Transverse colon (tissue), 4 donors: ENCODE measurements around the gene ARHGAP24.
"Not testable (repeated sequence)": the region's sequence is repeated elsewhere in the genome, so short reads cannot be mapped to it uniquely, and the experiment has no call there.

Experiments used
- CTCF ChIP-seq, 5 experiments: fragments of 200-600 bp in 3 of 5; fragments of 450-650 bp in 2 of 5; sonication (generic) in 3 of 5; IDR thresholded peaks; 1 replicate in 2 of 5; 2 replicates in 3 of 5; pipeline ENCODE4 v1.5.1; 2016 to 2017; ENCODE audit warnings: antibody characterized with exemption in 5 of 5, inconsistent platforms in 3 of 5, mild to moderate bottlenecking in 2 of 5, moderate library complexity in 1 of 5
- POLR2A ChIP-seq: fragments of 450-650 bp; IDR thresholded peaks from one replicate; pipeline ENCODE4 v1.6.1; 2016; ENCODE audit warnings: antibody characterized with exemption, mild to moderate bottlenecking, moderate library complexity
- POLR2AphosphoS5 ChIP-seq, 3 donors: sonication (generic); formaldehyde crosslinking; IDR thresholded peaks; one replicate each; pipeline ENCODE4 v1.6.1; 2016; ENCODE audit warnings: antibody characterized with exemption in 3 of 3

GRCh38 chr4:85839981-85840451, 365.1 kb downstream of the ARHGAP24 start:
- TF ChIP-seq POLR2A; CTCF (IDR thresholded peaks at IDR 0.05); POLR2AphosphoS5 (IDR thresholded peaks at IDR 0.05): not testable (repeated sequence)
